NCI-H774 (cell line): ENCODE data around the gene CLCF1.
A peak's percentile ranks its signal among the peaks of the same experiment; 100 is the strongest.
"Not testable (repeated sequence)": the region's sequence is repeated elsewhere in the genome, so short reads cannot be mapped to it uniquely, and the experiment has no call there.

Source experiments
- DNase-seq: peaks from one replicate; lab custom pipeline; 2025; lab: John Stamatoyannopoulos, UW

Gene CLCF1

GRCh38 chr11:67408437-67409200, 35.2 kb upstream of the CLCF1 start:
- no peak for DNase-seq

GRCh38 chr11:67407688-67408163, 34.3 kb upstream of the CLCF1 start:
- DNase-seq: no peak

GRCh38 chr11:67406969-67407687, 33.7 kb upstream of the CLCF1 start:
- no peak for DNase-seq

DNA sequence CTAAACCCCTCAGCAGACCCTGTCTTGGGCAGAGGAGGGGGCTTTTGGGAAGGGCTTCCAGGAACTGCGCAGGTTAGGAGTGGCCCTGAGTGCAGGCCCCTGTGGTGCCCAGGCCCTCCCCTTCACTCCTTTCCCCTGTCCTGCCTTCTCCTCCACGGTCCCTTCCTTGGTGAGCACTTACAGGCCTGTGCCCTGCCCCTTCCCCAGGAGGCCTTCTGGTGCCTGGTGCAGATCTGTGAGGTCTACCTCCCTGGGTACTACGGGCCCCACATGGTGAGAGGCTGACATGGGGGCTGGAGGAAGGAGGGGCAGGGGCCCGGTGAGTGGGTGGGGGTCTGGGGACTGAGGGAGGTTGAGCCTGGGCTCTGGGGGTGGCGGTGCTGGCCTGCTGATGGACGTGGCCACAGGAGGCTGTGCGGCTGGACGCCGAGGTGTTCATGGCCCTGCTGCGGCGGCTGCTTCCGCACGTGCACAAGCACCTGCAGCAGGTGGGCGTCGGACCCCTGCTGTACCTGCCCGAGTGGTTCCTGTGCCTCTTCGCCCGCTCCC, 33.1 kb upstream of the CLCF1 start:
- no peak for DNase-seq

- no peak for DNase-seq
Observed at GRCh38 chr11:67405688-67406339, 32.4 kb upstream of the CLCF1 start.

DNA sequence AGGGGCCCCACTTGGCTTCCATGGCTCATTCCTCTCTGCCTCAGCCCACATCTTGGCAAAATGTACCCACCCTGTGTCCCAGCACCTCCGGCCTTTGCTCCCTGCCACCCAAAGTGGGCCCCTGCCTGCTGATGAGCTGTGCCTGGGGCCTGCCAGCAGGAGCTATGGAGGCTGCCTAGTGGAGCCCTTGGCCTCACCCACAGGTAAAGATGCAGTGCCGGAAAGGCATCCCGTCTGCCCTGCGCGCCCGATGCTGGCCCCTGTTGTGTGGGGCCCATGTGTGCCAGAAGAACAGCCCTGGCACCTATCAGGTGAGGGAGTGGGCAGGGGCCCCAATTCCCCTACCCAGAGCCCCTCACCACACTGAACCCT, 31.8 kb upstream of the CLCF1 start:
- no peak for DNase-seq

GRCh38 chr11:67404515-67405195, 31.3 kb upstream of the CLCF1 start:
- DNase-seq: no peak

GRCh38 chr11:67403085-67403484, 29.7 kb upstream of the CLCF1 start:
- DNase-seq: not testable (repeated sequence)

DNA sequence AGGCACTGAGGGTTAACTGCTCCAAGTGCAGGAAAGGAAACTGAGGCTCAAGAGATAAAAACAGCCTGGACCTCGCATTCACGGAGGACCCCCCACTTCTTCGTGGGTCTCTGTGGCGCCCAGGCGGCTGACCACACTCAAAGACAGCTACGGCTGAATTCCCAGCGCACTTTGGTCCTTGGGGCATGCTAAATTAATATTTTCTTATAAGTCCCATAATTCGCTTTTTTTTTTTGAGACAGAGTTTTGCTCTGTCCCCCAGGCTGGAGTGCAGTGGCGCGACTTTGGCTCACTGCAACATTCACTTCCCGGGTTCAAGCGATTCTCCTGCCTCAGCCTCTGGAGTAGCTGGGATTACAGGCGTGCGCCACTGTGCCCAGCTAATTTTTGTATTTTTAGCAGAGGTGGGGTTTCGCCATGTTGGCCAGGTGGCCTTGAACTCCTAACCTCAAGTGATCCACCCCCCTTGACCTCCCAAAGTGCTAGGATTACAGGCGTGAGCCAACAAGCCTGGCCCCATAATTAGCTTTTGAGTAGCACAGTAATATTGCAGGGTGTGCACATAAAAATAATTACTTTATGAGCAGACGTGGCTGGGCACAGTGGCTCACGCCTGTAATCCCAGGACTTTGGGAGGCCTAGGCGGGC, 28.9 kb upstream of the CLCF1 start:
- not testable (repeated sequence) for DNase-seq

GRCh38 chr11:67401495-67402191, 28.2 kb upstream of the CLCF1 start, which contains the start of gene PPP1CA:
Gene PPP1CA, minus strand, starts transcription at chr11:67401858. Its CDS starts 76 bp downstream, at chr11:67401782.
- DNase-seq: peak; percentile 90

DNA sequence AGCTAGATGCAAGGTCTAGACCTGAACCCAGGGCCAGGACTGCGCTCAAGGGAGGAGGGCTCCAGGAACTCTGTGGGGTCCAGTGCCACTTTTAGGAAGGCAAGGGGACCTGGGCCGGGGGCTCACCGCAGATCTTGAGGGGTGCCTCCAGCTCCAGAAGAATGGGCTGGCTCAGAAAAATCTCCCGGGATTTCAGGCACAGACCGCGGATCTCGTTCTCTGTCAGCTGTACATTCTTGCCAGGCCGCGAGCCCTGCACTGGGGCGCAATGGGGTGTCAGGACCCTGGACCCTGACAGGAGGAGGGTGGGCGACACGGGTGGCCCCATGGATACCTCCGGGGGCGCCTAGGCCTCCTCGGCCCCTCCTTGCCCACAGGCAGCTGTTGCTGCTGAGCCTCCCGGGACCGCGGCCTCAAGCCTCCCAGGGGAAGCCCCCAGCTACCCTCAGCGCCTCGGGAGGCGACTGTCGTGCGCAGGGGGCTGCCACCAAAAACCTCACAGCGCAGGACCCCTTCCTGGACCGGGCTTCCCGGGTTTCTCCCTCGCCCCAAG, 27.6 kb upstream of the CLCF1 start:
- DNase-seq: no peak

DNA sequence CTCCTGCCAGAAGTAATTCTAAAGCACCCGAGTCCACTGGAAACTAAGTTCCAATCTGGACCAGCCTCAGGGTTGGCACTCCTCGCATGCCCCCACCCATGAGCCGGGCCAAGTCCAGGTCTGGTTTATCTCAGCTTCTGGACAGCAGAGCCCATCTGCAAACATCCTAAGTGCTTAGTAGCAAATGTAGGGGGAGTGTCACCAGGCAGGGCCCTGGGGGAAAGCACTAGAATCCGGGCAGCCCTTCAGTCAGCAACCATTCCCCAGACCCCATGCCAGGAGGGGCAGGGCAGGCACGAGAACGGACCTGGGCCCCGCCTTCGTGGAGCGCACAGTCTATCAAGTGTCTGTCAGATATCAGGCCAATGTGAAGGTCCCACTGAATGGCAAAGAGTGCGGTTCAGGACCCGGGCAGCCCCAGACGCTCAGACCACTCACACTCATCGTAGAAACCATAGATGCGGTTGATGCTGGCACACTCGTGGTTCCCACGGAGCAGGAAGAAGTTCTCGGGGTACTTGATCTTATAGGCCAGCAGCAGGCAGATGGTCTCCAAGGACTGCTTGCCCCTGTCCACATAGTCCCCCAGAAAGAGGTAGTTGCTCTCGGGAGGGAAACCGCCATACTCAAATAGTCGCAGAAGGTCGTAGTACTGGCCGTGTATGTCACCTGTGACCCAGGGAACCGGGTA, 27.0 kb upstream of the CLCF1 start:
- no peak for DNase-seq

- no peak for DNase-seq
Observed at GRCh38 chr11:67398661-67399563, 25.5 kb upstream of the CLCF1 start.

DNA sequence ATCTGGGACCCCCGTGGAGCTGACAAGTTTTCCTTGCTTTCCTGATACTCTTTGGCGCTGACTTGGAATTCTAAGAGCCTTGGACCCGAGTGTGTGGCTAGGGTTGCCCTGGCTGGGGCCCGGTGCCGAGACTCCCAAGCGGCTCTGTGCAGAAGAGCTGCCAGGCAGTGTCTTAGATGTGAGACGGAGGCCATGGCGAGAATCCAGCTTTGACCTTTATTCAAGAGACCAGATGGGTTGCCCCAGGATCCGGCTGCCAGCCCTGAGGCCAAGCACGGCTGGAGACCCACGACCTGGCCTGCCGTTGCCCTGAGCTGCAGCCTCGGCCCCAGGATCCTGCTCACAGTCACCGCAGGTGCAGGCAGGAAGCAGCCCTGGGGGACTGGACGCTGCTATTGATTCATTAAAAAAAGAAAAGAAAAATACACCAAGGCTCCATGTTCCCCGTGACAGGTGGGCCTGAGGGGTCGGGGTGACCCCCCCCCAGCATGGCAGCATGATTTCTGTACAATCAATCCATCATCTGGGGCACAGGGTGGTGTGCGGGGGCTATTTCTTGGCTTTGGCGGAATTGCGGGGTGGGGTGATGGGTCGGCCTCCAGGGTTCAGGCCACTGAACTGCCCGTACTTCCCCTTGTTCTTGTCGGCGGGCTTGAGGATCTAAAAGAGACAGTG, 24.7 kb upstream of the CLCF1 start:
- DNase-seq: no peak

GRCh38 chr11:67397536-67397935, 24.1 kb upstream of the CLCF1 start:
- no peak for DNase-seq

DNA sequence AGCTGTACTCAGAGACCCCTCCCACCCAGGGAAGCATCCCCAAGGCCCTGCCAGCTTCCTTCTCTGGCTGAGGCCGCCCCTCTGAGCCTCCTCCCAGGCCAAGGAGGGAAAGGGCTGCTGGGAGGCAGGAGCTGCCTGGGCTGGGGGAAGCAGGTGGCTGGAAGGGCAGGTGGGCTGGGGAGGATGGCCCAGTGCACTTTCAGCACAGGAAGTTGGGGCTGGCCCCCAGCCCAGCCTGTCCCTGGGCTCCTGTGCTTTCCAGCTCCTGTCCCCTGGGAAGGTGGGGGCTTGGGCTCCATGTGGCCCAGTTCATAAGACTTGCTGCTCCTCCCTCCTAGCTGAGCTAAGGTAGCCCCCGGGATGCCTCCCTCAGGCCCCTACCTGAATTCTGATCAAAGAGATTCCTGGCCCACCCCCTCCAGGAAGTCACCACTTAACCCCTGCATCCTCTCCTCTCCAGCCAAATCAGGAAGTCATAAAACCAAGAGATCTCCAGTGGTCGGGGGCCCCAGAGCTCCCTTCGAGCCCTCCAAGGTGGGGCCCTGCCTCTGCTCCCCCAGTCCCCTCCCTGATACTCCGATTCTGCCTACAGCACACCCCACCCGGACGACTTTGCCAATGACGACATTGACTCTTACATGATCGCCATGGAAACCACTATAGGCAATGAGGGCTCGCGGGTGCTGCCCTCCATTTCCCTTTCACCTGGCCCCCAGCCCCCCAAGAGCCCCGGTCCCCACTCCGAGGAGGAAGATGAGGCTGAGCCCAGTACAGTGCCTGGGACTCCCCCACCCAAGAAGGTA, 23.4 kb upstream of the CLCF1 start:
- DNase-seq: no peak

GRCh38 chr11:67396259-67396581, 22.8 kb upstream of the CLCF1 start:
- DNase-seq: no peak
